NB4 (cell line): ENCODE data around the gene TAF15.

ENCODE experiments used
- POLR2A ChIP-seq: IDR thresholded peaks from 2 replicates; pipeline ENCODE4 v1.6.1; 2011; ENCODE audit warnings: mild to moderate bottlenecking; ENCODE audit not compliant: insufficient read length; ENCODE audit errors: extremely low read depth
- TF ChIP-seq, protein P1 (sequence below): IDR thresholded peaks from one replicate; pipeline ENCODE4 v1.5.1; 2012; ENCODE audit warnings: low read depth, low read length
- TF ChIP-seq, protein P2 (sequence below): IDR thresholded peaks from 2 replicates; pipeline ENCODE4 v1.6.1; 2011; ENCODE audit warnings: low read depth, low read length

DNA sequence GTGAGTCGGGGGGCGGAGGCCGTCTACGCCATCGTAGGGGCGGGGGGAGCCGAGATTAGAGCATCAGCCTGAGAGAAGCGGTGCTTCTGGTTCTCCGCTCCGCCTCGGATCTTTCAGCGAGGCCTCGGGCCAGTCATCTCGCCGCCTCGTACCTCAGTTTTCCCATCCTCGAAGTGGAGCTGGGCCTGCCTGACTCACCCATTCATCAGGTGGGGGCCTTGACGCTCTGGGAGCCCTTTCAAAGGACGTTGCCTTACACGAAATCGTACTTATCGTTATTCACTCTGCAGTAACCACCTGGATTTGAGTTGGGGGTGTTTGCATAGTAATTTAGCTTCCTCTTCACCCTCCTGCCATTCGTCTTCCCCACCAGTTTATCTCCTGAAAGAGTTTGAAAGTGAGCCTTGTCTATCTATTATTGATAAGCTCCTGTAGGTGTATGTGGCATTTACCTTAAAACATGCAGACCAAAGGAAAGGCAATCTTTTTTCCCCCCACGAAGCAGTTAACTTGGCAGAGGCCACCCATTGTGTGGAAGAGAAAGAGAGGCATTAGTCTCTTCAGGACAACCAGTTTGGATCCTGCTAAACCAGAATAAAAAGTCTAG lies 674 bp downstream of the TAF15 start:
- TF ChIP-seq, protein P1, sequence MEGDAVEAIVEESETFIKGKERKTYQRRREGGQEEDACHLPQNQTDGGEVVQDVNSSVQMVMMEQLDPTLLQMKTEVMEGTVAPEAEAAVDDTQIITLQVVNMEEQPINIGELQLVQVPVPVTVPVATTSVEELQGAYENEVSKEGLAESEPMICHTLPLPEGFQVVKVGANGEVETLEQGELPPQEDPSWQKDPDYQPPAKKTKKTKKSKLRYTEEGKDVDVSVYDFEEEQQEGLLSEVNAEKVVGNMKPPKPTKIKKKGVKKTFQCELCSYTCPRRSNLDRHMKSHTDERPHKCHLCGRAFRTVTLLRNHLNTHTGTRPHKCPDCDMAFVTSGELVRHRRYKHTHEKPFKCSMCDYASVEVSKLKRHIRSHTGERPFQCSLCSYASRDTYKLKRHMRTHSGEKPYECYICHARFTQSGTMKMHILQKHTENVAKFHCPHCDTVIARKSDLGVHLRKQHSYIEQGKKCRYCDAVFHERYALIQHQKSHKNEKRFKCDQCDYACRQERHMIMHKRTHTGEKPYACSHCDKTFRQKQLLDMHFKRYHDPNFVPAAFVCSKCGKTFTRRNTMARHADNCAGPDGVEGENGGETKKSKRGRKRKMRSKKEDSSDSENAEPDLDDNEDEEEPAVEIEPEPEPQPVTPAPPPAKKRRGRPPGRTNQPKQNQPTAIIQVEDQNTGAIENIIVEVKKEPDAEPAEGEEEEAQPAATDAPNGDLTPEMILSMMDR, result no peak
- no peak for TF ChIP-seq POLR2A
- TF ChIP-seq, protein P2, sequence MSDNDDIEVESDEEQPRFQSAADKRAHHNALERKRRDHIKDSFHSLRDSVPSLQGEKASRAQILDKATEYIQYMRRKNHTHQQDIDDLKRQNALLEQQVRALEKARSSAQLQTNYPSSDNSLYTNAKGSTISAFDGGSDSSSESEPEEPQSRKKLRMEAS, result no peak
